A549 treated with dexamethasone at 1 μM for 4 hours (cell line): ENCODE results near the gene AKNAD1. TPM values are rescaled to one million over a fixed set of nuclear protein-coding genes. Genes with fewer than 3 reads are reported as not detected.

Source experiments
- total RNA-seq: library from RNA; stranded (reverse); fragments of 200-300 nt; extraction: Qiagen RNA extraction; gene quantifications from 5 replicates; pipeline ENCODE4 v1.2.3, GENCODE V29; 2022

The AKNAD1 gene, protein sequence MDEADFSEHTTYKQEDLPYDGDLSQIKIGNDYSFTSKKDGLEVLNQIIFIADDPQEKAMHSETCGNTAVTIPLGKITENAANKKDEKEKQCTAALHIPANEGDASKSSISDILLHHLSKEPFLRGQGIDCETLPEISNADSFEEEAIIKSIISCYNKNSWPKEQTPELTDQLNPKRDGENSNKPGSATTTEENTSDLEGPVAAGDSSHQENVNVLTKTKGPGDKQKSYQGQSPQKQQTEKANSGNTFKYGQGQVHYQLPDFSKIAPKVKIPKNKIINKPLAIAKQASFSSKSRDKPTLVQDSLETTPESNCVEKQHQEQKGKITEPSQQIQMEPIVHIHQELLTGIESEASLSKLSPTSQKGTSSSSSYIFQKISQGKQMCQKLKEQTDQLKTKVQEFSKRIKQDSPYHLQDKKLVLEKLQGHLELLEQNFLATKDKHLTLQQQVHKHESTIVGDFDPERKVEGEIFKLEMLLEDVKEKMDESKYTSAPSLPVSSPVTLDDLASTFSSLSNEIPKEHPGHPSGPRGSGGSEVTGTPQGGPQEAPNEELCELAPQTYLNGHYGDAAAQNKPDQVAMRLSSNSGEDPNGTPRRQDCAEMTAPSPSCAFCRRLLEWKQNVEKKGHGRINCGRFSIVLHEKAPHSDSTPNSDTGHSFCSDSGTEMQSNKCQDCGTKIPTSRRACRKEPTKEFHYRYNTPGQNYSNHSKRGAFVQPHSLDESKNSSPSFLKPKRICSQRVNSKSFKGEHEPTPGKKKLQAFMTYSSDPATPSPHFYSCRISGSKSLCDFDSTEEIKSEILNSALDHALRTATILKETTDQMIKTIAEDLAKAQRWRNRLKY
- total RNA-seq, result 1.3 to 1.8 TPM (median 1.7 TPM) in 5 replicates

DNA sequence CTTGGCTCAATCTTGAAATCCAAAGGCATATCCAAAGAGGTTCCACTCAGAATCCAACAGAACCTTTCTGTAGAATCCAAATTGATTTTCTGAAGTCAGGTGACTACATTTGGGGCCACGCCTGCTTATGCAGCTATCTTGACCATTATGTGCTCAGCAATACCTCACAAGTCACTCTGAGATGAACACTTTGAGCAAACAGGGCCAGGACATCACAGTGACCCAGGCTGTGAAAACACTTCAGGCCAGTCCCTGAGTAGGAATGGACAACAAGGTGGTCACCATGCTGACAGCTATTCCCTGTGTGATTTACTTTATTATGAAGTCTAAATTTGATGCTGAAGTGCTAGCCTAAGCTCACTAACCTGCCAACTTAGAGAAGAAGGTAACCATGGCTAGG, at the start of gene AKNAD1:
Gene AKNAD1, minus strand, starts transcription at position 101 of the 400 bp plus-strand sequence. CDS start 4,430 bp downstream, outside the sequence.

Other genes with a start within 250 kb of the AKNAD1 start
- 3.6 to 5.8 TPM (median 4.3 TPM) in 5 replicates for gene HENMT1, start 196.0 kb downstream of the AKNAD1 start, total RNA-seq
- 19.5 to 23.3 TPM (median 20.8 TPM) in 5 replicates for gene PRPF38B, start 164.8 kb downstream of the AKNAD1 start, total RNA-seq
- gene FNDC7, start 144.2 kb downstream of the AKNAD1 start, total RNA-seq, result 0.02 to 0.07 TPM (median 0.03 TPM) in 4 of 5 replicates, not detected in the other
- 16.9 to 24.2 TPM (median 19.6 TPM) in 5 replicates for gene STXBP3, start 110.4 kb downstream of the AKNAD1 start, total RNA-seq
- gene GPSM2, start 19.9 kb upstream of the AKNAD1 start, total RNA-seq, result 22.3 to 26.5 TPM (median 25.3 TPM) in 5 replicates
- gene CLCC1, start 106.4 kb upstream of the AKNAD1 start, total RNA-seq, result 13.9 to 19.3 TPM (median 18.4 TPM) in 5 replicates
- 6.9 to 10.0 TPM (median 8.5 TPM) in 5 replicates for gene WDR47, start 185.0 kb upstream of the AKNAD1 start, total RNA-seq
- gene TAF13, start 218.9 kb upstream of the AKNAD1 start, total RNA-seq, result 25.3 to 35.0 TPM (median 29.9 TPM) in 5 replicates
- gene TMEM167B, start 233.7 kb upstream of the AKNAD1 start, total RNA-seq, result 8.1 to 11.2 TPM (median 9.6 TPM) in 5 replicates